Measurements from ENCODE around the gene DUSP28. TPM values are rescaled to one million over a fixed set of nuclear protein-coding genes. Genes with fewer than 3 reads are reported as not detected.

DUSP28 gene
- total and polyA plus RNA-seq, 2 of the 13 experiments (the other 11 are each of a cell fraction or from before 2014, with no cell fraction given), result 5.2 to 8.6 TPM

DNA sequence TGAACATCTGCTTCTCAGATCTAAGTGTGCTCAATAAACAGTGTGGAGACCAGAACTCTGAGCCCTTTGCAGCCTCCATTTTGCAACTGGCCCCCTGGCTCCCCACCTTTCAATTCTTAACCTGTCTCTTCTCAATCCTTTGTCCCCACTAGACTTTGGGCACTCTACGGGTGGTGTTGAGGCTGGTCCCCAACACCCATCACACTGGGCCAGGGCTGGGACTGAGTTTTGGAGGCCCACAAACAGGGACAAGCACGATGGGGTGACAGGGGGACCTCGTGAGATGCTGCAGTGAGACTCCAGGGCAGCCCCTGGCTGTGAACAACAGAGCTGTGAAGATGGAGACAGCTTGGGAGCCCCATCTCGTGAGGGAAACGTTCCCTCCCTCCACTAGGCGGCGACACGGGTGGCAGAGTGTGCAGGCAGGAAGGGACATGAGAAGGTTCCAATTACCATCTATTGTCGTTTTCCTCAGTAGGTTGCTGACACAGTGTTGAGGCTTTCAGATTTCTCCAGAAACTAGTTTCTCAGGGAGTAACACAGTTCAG, 3.5 kb upstream of the DUSP28 start (continued):
- TF ChIP-seq ZSCAN22 (CRISPR knock-in tag; IDR thresholded peaks at IDR 0.05), result no peak
- no peak for TF ChIP-seq ZNF570 (CRISPR knock-in tag; IDR thresholded peaks at IDR 0.05; ENCODE audit: borderline replicate concordance)
- TF ChIP-seq PTBP1 (IDR thresholded peaks at IDR 0.05; ENCODE audit: low read depth, low read length, poor library complexity, severe bottlenecking), result no peak
- TF ChIP-seq, protein P1, sequence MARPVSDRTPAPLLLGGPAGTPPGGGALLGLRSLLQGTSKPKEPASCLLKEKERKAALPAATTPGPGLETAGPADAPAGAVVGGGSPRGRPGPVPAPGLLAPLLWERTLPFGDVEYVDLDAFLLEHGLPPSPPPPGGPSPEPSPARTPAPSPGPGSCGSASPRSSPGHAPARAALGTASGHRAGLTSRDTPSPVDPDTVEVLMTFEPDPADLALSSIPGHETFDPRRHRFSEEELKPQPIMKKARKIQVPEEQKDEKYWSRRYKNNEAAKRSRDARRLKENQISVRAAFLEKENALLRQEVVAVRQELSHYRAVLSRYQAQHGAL (CRISPR knock-in tag; IDR thresholded peaks at IDR 0.05; ENCODE audit: not compliant biosample characterization), result no peak
- TF ChIP-seq SRSF9 (IDR thresholded peaks at IDR 0.05; ENCODE audit: borderline replicate concordance, insufficient read depth, low read depth, low read length, poor library complexity, severe bottlenecking), result no peak
- TF ChIP-seq, protein P2, sequence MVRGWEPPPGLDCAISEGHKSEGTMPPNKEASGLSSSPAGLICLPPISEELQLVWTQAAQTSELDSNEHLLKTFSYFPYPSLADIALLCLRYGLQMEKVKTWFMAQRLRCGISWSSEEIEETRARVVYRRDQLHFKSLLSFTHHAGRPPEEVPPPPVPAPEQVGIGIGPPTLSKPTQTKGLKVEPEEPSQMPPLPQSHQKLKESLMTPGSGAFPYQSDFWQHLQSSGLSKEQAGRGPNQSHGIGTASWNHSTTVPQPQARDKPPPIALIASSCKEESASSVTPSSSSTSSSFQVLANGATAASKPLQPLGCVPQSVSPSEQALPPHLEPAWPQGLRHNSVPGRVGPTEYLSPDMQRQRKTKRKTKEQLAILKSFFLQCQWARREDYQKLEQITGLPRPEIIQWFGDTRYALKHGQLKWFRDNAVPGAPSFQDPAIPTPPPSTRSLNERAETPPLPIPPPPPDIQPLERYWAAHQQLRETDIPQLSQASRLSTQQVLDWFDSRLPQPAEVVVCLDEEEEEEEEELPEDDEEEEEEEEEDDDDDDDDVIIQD (CRISPR knock-in tag; IDR thresholded peaks at IDR 0.05; ENCODE audit: low read depth), result 0 out of 2 replicates have a peak, but pooled peaks have one; percentile 31
- TF ChIP-seq, protein P3, sequence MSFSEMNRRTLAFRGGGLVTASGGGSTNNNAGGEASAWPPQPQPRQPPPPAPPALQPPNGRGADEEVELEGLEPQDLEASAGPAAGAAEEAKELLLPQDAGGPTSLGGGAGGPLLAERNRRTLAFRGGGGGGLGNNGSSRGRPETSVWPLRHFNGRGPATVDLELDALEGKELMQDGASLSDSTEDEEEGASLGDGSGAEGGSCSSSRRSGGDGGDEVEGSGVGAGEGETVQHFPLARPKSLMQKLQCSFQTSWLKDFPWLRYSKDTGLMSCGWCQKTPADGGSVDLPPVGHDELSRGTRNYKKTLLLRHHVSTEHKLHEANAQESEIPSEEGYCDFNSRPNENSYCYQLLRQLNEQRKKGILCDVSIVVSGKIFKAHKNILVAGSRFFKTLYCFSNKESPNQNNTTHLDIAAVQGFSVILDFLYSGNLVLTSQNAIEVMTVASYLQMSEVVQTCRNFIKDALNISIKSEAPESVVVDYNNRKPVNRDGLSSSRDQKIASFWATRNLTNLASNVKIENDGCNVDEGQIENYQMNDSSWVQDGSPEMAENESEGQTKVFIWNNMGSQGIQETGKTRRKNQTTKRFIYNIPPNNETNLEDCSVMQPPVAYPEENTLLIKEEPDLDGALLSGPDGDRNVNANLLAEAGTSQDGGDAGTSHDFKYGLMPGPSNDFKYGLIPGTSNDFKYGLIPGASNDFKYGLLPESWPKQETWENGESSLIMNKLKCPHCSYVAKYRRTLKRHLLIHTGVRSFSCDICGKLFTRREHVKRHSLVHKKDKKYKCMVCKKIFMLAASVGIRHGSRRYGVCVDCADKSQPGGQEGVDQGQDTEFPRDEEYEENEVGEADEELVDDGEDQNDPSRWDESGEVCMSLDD (CRISPR knock-in tag; IDR thresholded peaks at IDR 0.05; ENCODE audit: borderline replicate concordance), result no peak
- no peak for TF ChIP-seq NR2F1 (CRISPR knock-in tag; IDR thresholded peaks at IDR 0.05)
- no peak for TF ChIP-seq ZNF766 (CRISPR knock-in tag; IDR thresholded peaks at IDR 0.05; ENCODE audit: borderline replicate concordance)
- no peak for TF ChIP-seq NCOR1 (IDR thresholded peaks at IDR 0.05; ENCODE audit: borderline replicate concordance, low read length)
- no peak for TF ChIP-seq JARID2 (CRISPR knock-in tag; IDR thresholded peaks at IDR 0.05; ENCODE audit: insufficient replicate concordance)
- no peak for TF ChIP-seq ZNF670 (CRISPR knock-in tag; IDR thresholded peaks at IDR 0.05; ENCODE audit: borderline replicate concordance)
- no peak for TF ChIP-seq ZNF350 (CRISPR knock-in tag; IDR thresholded peaks at IDR 0.05; ENCODE audit: borderline replicate concordance, low read depth)
- peak; percentile 24; the same call in 1 of the 2 replicates for TF ChIP-seq SAP130 (CRISPR knock-in tag; IDR thresholded peaks at IDR 0.05; ENCODE audit: low read depth)
- 0 out of 2 replicates have a peak, but pooled peaks have one; percentile 17 for TF ChIP-seq FOXA3 (CRISPR knock-in tag; IDR thresholded peaks at IDR 0.05)
- no peak for TF ChIP-seq BRD4 (CRISPR knock-in tag; IDR thresholded peaks at IDR 0.05)
- TF ChIP-seq ZSCAN12 (CRISPR knock-in tag; IDR thresholded peaks at IDR 0.05), result no peak
- no peak for TF ChIP-seq ZSCAN9 (CRISPR knock-in tag; IDR thresholded peaks at IDR 0.05; ENCODE audit: borderline replicate concordance)
- no peak for TF ChIP-seq ZNF354B (CRISPR knock-in tag; IDR thresholded peaks at IDR 0.05)
- TF ChIP-seq, protein P4, sequence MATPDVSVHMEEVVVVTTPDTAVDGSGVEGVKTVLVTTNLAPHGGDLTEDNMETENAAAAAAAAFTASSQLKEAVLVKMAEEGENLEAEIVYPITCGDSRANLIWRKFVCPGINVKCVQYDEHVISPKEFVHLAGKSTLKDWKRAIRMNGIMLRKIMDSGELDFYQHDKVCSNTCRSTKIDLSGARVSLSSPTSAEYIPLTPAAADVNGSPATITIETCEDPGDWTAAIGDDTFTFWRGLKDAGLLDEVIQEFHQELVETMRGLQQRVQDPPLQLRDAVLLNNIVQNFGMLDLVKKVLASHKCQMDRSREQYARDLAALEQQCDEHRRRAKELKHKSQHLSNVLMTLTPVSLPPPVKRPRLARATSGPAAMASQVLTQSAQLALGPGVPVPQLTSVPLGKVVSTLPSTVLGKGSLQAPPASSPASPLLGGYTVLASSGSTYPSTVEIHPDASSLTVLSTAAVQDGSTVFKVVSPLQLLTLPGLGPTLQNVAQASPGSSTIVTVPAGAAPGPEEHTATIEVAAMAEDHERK (CRISPR knock-in tag; IDR thresholded peaks at IDR 0.05; ENCODE audit: low read depth), result no peak
